Body of pancreas (tissue), 4 donors: ENCODE data around the gene RHEX. TPM values are rescaled to one million over a fixed set of nuclear protein-coding genes. Genes with fewer than 3 reads are reported as not detected.

ENCODE experiments used
- ATAC-seq: fragments of 150-250 bp; one replicate; pipeline ENCODE4 v1.9.1; 2016
- DNase-seq, 4 donors: peaks; one replicate each; pipeline ENCODE4 v3.0.0-alpha.2; 2019
- H3K27ac ChIP-seq, 4 donors: fragments of 200-600 bp; sonication (generic); 1 replicate in 3 of 4; 2 replicates in 1 of 4; pipeline versions ENCODE4 v1.5.1 to v1.6.1; 2016 to 2019; ENCODE audit warnings: mild to moderate bottlenecking in 1 of 4, mixed read lengths in 1 of 4, moderate library complexity in 1 of 4
- H3K27me3 ChIP-seq, 2 donors: fragments of 200-600 bp; sonication (generic); one replicate each; pipeline ENCODE4 v1.6.0; 2016; ENCODE audit warnings: mild to moderate bottlenecking in 1 of 2
- H3K36me3 ChIP-seq, 2 donors: fragments of 200-600 bp; sonication (generic); replicated peaks in 1 of 2; 2 replicates each; pipeline ENCODE4 v1.5.1; 2016; ENCODE audit warnings: low read depth in 2 of 2; ENCODE audit not compliant: insufficient read depth in 1 of 2
- H3K4me1 ChIP-seq: fragments of 200-600 bp; sonication (generic); one replicate; pipeline ENCODE4 v1.6.0; 2016
- H3K4me3 ChIP-seq, 2 donors: fragments of 200-600 bp; sonication (generic); 1 replicate in 1 of 2; 2 replicates in 1 of 2; pipeline ENCODE4 v1.5.1; 2016 to 2019
- H3K9me3 ChIP-seq, 3 donors: fragments of 200-600 bp; sonication (generic); 1 replicate in 2 of 3; 2 replicates in 1 of 3; pipeline ENCODE4 v1.5.1; 2016
- CTCF ChIP-seq, 7 experiments: fragments of 450-650 bp in 4 of 7; fragments of 200-600 bp in 3 of 7; sonication (generic) in 3 of 7; IDR thresholded peaks; one replicate each; pipeline ENCODE4 v1.5.1; 2016 to 2019; ENCODE audit warnings: antibody characterized with exemption in 7 of 7
- POLR2A ChIP-seq, 3 donors: fragments of 450-650 bp; IDR thresholded peaks; one replicate each; pipeline ENCODE4 v1.6.1; 2016; ENCODE audit warnings: antibody characterized with exemption in 3 of 3, mild to moderate bottlenecking in 2 of 3
- WGBS, 2 donors: methylation state at CpG; one replicate each; pipeline ENCODE4 v1.1.5; 2017; 5-methylcytosine and 5-hydroxymethylcytosine counted together
- intact Hi-C: fragments of 100-400 bp; cut with DNase I; formaldehyde crosslinking; loops from one replicate; pipeline ENCODE4 v1.15.1; 2023
- total RNA-seq, 2 donors: library from RNA; depleted of rRNA; stranded (reverse); fragments of >200 nt; gene quantifications; one replicate each; pipeline ENCODE4 v1.1.0, GENCODE V29; 2016

The RHEX gene
- total RNA-seq, 2 donors from 2014 or later: 0.52 TPM; not detected in 1

DNA sequence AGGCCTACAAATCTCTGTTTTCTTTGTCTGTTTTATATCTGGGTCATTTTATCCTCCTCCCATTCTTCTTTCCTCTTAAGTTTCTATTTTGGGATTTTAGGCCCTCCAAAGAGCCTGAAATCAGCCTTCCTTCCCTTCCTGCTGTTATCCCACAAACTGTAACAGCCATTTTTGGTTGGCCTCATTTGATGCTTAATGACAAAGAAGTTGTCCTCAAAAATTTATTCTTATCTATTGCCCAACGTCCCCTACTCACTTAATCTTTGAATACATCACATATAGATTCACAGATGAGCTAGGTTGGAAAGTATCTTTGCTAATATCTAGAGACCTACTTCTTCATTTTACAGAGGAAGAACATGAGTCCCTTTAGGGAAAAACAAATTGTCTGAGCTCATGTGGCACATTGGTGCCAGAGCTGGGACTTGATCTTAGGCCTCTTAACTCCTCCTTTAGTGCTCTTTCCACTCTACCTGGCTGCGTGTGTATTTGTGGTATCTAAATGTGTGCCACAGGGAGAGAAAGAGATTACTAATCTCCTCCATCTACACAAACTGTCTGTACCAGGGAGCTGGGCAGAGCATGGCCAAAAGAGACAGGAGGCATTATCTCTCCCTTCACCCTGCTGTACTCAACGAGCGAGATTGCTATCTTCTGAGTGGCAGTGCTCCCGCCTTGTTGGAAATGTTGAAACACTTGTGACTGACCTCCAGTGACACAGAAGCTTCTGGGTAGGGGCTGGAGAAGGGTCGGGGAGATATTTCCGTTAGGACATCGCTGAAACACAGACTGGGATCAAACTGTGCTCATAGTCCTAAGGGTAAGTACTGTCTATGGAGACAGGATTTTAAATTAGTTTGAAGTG lies 30.1 kb downstream of the RHEX start:
- DNase-seq (no peak), ATAC-seq (no peak)
- WGBS, 2 donors: 52 to 66% methylated on average over 8 of the region's 8 CpGs
- TF ChIP-seq POLR2A (IDR thresholded peaks at IDR 0.05): no peak
- no peak for TF ChIP-seq CTCF (IDR thresholded peaks at IDR 0.05)
- H3K27ac ChIP-seq: no peak overlapping the region
- no peak overlapping the region for H3K4me3 ChIP-seq
- no peaks in the 10 kb centered on the region for H3K4me1 ChIP-seq
- H3K9me3 ChIP-seq: no peaks in the 10 kb centered on the region
- no peaks in the 10 kb centered on the region for H3K36me3 ChIP-seq
- H3K27me3 ChIP-seq: no peaks in the 10 kb centered on the region
- intact Hi-C loops: no loop called here

GRCh38 chr1:206083750-206084149 lies 30.8 kb downstream of the RHEX start:
- Histone ChIP-seq H3K36me3 (no peaks in the 10 kb centered on the region), H3K4me1 (no peaks in the 10 kb centered on the region), H3K27me3 (no peaks in the 10 kb centered on the region), H3K9me3 (no peaks in the 10 kb centered on the region), H3K27ac (no peak overlapping the region), H3K4me3 (no peak overlapping the region)
- ATAC-seq: no peak
- TF ChIP-seq POLR2A (IDR thresholded peaks at IDR 0.05): no peak
- TF ChIP-seq CTCF (IDR thresholded peaks at IDR 0.05): no peak
- intact Hi-C loops: no loop called here
- WGBS, 2 donors: 89% methylated on average over 2 of the region's 2 CpGs
- DNase-seq: no peak

GRCh38 chr1:206087091-206087490 lies 34.1 kb downstream of the RHEX start:
- intact Hi-C loops: no loop called here
- WGBS, 2 donors: 85 to 95% methylated on average over 3 of the region's 3 CpGs
- H3K27ac ChIP-seq: no peak overlapping the region
- ATAC-seq: no peak
- no peaks in the 10 kb centered on the region for H3K4me1 ChIP-seq
- H3K27me3 ChIP-seq: no peaks in the 10 kb centered on the region
- no peaks in the 10 kb centered on the region for H3K9me3 ChIP-seq
- H3K4me3 ChIP-seq: no peak overlapping the region
- TF ChIP-seq POLR2A (IDR thresholded peaks at IDR 0.05) (no peak), CTCF (IDR thresholded peaks at IDR 0.05) (no peak)
- DNase-seq: no peak
- no peaks in the 10 kb centered on the region for H3K36me3 ChIP-seq

DNA sequence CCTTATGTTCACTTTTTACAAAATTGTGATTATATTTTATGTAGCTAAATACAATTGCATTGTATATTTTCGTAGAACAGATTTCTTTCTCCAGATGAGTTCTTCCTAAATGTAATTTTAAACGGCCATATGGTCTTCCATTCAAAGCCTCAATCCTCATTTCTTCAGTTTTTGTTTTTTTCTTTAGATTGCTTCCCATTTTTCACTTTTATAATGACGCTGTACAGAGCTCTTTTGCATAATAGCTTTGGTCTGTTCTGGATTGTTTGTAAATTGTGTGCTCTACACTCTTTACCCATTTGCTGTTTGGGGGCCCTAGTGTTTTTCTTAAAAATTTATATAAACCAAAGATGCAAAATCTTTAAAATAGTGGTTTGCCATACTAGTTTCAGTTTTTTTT lies 36.4 kb downstream of the RHEX start:
- Histone ChIP-seq H3K4me1 (no peaks in the 10 kb centered on the region), H3K27ac (no peak overlapping the region), H3K9me3 (no peaks in the 10 kb centered on the region), H3K4me3 (no peak overlapping the region), H3K27me3 (no peaks in the 10 kb centered on the region), H3K36me3 (no peaks in the 10 kb centered on the region)
- TF ChIP-seq CTCF (IDR thresholded peaks at IDR 0.05) (no peak), POLR2A (IDR thresholded peaks at IDR 0.05) (no peak)
- ATAC-seq: no peak
- DNase-seq: no peak
- intact Hi-C loops: no loop called here
- 53 to 71% methylated on average over 3 of the region's 3 CpGs for WGBS, 2 donors

GRCh38 chr1:206094024-206094423 lies 41.1 kb downstream of the RHEX start:
- DNase-seq (no peak), ATAC-seq (no peak)
- intact Hi-C loops: no loop called here
- Histone ChIP-seq H3K4me3 (no peak overlapping the region), H3K36me3 (no peaks in the 10 kb centered on the region), H3K4me1 (no peaks in the 10 kb centered on the region), H3K27me3 (no peaks in the 10 kb centered on the region), H3K27ac (no peak overlapping the region), H3K9me3 (no peaks in the 10 kb centered on the region)
- TF ChIP-seq CTCF (IDR thresholded peaks at IDR 0.05): no peak
- TF ChIP-seq POLR2A (IDR thresholded peaks at IDR 0.05): no peak
- 29 to 34% methylated on average over 7 of the region's 7 CpGs for WGBS, 2 donors
